ENCODE measurements around the gene LY6G6D. TPM values are rescaled to one million over a fixed set of nuclear protein-coding genes. Genes with fewer than 3 reads are reported as not detected.

The LY6G6D gene, protein sequence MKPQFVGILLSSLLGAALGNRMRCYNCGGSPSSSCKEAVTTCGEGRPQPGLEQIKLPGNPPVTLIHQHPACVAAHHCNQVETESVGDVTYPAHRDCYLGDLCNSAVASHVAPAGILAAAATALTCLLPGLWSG
- total RNA-seq, result not detected in 2 replicates

DNA sequence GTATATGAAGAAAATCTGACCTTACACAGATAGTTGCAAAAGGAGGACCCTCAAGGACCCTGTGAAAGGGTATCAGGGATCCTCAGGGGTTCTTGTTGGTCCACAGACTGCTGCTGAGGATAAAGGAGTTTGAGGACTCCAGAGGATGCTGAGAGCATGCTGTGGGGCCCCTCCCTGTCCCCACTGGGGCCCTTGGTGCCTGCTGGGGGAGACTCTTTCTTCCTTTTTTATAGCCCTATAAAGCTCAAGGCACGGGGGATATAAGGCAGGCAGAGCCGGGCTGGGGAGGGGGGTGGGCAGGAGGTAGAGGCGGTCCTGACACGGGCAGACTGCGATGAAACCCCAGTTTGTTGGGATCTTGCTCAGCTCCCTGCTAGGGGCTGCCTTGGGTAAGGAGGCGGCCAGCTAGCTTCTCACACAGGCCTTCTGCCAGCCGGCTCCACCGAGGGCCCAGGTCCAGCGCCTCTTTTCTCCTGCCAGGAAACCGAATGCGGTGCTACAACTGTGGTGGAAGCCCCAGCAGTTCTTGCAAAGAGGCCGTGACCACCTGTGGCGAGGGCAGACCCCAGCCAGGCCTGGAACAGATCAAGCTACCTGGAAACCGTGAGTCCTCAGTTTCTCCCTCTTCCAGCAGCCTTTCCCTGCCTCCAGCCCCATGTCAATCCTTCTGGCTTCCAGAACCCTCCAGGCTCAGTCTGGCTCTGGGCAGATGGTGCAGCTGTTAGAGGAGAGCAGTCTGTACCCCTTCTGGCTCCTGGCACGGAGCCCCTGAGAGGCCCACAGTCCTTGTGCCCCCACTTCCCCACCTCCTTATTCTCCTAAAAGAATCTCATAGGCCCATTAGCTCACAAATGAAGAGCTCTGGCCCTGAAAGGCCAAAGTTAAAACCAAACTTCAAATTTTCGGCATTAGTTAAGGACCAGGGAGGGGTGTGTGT is at the start of gene LY6G6D:
TSS of gene LY6G6D (plus strand) at position 327 of the 937 bp plus-strand sequence. CDS start at position 335, 8 bp downstream.

GRCh38 chr6:31665501-31666336 is 49.4 kb upstream of the LY6G6D start, which contains the start of gene CSNK2B:
CSNK2B (plus strand) TSS chr6:31666080; CDS start chr6:31666832, 752 bp downstream.

GRCh38 chr6:31669676-31670075 is 45.5 kb upstream of the LY6G6D start, which contains the start of gene LY6G5B:
LY6G5B (plus strand) TSS chr6:31669976; CDS start chr6:31670951, 975 bp downstream.

GRCh38 chr6:31680226-31681134 is 34.7 kb upstream of the LY6G6D start, which contains the start of gene LY6G5C:
LY6G5C (minus strand) TSS chr6:31681067; CDS start chr6:31680373, 694 bp downstream.

DNA sequence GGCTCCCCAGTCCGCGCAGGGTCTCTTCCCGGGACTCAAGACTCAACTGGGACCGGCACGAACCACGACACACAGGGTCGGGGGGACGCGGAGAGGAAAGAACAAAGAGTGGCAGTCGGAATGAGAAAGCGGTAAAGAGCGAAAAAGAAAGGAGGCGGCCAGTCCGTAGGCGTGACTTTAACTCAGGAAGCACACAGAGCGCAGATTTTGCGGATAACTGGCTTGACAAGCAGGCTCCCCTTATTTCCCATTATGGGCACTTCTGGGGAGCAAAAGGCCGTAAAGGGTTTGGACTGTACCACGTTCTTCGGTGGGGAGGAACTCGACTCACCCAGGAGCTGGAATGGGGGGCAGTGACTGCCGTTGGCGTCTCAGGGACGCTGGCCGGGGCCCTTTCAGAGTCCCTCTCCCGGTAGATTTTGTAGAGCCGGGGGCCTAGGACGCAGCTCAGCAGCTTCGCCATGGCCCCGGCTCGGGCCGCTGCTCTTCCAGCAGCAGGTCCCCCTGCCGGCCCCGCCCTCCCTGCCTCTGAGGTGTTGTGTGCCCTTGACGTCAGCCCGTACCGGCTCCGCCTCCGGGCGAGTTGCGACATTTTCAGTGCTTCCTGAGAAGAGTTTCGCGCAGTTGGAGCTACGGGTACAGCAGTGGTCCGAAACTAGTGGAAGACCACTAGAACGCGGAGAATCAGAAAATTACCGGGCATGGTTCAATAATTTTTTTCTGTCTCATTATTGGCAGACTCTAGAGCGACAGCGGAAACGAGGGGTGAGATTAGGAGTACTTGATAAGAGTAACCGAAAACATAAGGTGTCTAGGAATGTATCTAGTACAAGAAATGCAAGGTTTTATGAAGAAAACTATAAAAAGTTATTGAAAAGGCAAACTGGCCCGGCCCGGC is 12.1 kb upstream of the LY6G6D start, which contains the start of gene ABHD16A:
TSS of gene ABHD16A (minus strand) at position 506 of the 898 bp plus-strand sequence. CDS start at position 463, 43 bp downstream.

GRCh38 chr6:31706599-31706998 is 8.5 kb upstream of the LY6G6D start, which contains the start of gene LY6G6F:
LY6G6F (plus strand) TSS chr6:31706866; CDS start chr6:31706907, 41 bp downstream.

GRCh38 chr6:31721351-31722020 is 6.3 kb downstream of the LY6G6D start, which contains the start of gene LY6G6C:
LY6G6C (minus strand) TSS chr6:31721746; CDS start chr6:31721679, 67 bp downstream.

GRCh38 chr6:31723245-31723979 is 8.3 kb downstream of the LY6G6D start, which contains the start of gene MPIG6B:
MPIG6B (plus strand) TSS chr6:31723373; CDS start chr6:31723384, 11 bp downstream.

DNA sequence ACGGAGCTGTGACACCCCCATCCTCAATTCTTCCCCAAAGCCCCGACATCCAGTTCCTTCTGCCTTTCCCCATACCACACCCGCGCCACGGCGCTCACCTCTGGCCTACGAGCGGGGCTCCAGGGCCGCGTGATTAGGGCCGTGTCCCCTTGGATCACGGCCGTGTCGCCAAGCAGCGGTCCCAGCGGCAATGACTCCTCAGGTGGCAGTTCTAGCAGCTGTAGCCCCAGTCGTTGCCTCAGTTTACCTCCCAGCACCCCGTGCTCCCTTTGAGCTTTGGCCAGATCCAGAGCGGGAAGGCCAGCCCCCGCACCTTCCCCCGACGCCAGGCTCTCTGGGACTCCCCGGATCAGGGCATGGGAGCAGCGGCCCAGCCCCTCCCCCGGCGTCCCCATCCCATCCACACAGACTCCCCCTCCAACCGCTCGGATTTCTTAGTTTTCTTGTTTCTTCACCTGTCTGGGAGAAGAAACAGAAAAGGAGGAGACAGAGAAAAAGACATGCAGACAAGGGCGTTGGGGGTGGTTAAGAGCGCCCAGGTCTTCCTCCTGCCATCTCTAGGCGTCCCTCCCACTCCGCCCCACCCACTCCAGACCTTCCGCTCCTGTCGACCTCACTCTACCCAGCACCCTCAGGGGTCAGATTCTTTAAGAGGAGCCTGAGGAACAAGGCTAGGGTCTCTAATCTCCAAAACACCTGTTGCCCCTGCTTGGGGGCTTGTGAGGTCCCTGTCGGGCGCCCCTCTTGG is 13.8 kb downstream of the LY6G6D start, which contains the start of gene DDAH2:
TSS of gene DDAH2 (minus strand) at position 533 of the 748 bp plus-strand sequence. CDS start at position 395, 138 bp downstream.

DNA sequence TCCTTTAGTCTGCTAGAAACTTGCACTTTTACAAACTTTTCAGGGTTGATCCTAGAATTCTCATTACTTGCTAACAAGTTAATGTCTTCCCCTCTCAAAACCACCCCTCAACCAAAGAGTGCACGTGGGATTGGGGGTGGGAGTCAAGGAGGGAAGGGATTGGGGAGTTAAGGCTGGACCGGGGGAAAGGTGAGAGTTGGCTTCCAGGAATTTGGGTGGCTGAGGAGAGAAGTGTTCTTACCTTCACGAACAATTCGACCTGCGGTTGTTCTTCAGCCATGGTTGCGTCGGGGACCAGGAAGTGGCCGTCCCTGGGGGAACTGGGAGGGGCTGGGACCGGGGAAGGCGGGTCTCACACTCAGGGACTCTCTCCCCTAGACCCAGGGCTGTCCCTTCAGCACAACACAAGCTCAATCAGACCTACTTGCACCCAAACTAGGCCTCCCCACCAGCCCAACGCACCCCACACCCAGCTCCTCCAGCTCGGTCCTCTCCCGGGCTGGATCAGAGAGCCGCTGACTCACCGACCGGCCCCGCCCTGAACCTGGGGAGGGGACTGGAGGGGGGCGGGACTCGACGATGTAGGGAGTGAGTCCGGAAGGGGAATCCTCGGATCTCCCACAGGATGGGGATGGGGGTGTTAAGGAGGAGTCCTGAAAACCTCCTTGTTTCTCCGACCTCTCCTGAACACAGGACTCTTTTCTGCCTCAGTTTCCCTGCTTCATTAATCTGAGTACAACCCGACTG is 21.0 kb downstream of the LY6G6D start, which contains the start of gene CLIC1:
TSS of gene CLIC1 (minus strand) at position 510 of the 747 bp plus-strand sequence. CDS start at position 280, 230 bp downstream.

DNA sequence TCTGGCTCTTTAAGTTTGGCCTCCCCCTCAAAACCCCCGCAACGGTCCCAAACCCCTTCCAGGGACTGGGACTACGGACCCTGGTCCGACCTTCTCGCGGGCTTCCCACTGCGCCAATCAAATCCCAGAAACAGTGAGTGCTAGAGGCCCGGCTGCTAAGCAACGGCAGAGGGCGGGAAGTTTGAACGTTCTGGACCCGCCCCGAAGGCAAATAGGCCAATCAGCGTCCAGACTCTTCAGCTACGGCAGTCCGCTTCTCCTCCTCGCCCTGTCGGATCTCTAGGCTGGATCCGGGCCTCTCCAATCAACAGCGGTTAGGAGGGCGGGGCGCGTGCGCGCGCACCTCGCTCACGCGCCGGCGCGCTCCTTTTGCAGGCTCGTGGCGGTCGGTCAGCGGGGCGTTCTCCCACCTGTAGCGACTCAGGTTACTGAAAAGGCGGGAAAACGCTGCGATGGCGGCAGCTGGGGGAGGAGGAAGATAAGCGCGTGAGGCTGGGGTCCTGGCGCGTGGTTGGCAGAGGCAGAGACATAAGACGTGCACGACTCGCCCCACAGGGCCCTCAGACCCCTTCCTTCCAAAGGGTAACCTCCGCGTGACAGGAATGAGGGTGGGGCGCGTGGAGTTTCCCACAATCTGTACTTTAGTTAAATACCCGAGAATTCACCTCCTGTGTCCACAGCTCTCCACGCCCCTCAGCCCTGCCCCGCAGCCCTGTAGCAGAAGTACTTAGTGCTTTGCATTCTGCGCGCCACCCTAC is 24.7 kb downstream of the LY6G6D start, which contains the start of gene MSH5:
TSS of gene MSH5 (plus strand) at position 367 of the 758 bp plus-strand sequence. CDS start 462 bp downstream, outside the sequence.

DNA sequence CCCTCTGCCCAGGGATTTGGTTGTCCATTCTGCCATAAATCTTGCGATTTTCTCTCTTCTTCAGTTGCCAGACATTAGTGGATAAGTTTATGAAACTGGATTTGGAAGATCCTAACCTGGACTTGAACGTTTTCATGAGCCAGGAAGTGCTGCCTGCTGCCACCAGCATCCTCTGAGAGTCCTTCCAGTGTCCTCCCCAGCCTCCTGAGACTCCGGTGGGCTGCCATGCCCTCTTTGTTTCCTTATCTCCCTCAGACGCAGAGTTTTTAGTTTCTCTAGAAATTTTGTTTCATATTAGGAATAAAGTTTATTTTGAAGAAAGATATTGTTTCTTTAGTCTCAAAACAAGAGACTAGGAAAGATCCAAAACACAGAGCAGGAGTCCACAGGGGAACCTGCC is 47.2 kb downstream of the LY6G6D start, which contains the start of gene SAPCD1:
TSS of gene SAPCD1 (plus strand) at position 301 of the 400 bp plus-strand sequence. CDS start 399 bp downstream, outside the sequence.

